Spleen (tissue), 11 donors: ENCODE measurements around the gene SAMD3. TPM values are rescaled to one million over a fixed set of nuclear protein-coding genes. Genes with fewer than 3 reads are reported as not detected.

Experiments
- DNase-seq: peaks from one replicate; pipeline ENCODE4 v3.0.0-alpha.2; 2020
- H3K27ac ChIP-seq, 8 donors: fragments of 200-600 bp; sonication (generic) in 7 of 8; 1 replicate in 4 of 8; 2 replicates in 4 of 8; pipeline versions ENCODE4 v1.5.0 to v1.8.0; 2016 to 2021; ENCODE audit warnings: inconsistent platforms in 4 of 8, mild to moderate bottlenecking in 4 of 8, moderate library complexity in 1 of 8
- H3K27me3 ChIP-seq, 7 donors: fragments of 200-600 bp; sonication (generic) in 6 of 7; replicated peaks in 1 of 7; 1 replicate in 4 of 7; 2 replicates in 3 of 7; pipeline versions ENCODE4 v1.5.0 to v1.8.0; 2016 to 2021; ENCODE audit warnings: inconsistent platforms in 3 of 7, mild to moderate bottlenecking in 1 of 7
- H3K36me3 ChIP-seq, 6 donors: fragments of 200-600 bp; sonication (generic) in 5 of 6; 1 replicate in 4 of 6; 2 replicates in 2 of 6; pipeline versions ENCODE4 v1.5.0 to v1.8.0; 2016 to 2021; ENCODE audit warnings: inconsistent platforms in 2 of 6
- H3K4me1 ChIP-seq, 6 donors: fragments of 200-600 bp; sonication (generic) in 5 of 6; 1 replicate in 3 of 6; 2 replicates in 3 of 6; pipeline versions ENCODE4 v1.5.0 to v1.8.0; 2016 to 2021; ENCODE audit warnings: inconsistent platforms in 3 of 6
- H3K4me3 ChIP-seq, 8 donors: fragments of 200-600 bp; sonication (generic) in 7 of 8; 1 replicate in 4 of 8; 2 replicates in 4 of 8; pipeline versions ENCODE4 v1.5.0 to v1.8.0; 2016 to 2021; ENCODE audit warnings: inconsistent platforms in 4 of 8, mild to moderate bottlenecking in 4 of 8, moderate library complexity in 2 of 8
- H3K9me3 ChIP-seq, 8 donors: fragments of 200-600 bp; sonication (generic) in 7 of 8; 1 replicate in 4 of 8; 2 replicates in 4 of 8; pipeline versions ENCODE4 v1.5.0 to v1.8.0; 2016 to 2021; ENCODE audit warnings: inconsistent platforms in 4 of 8
- POLR2A ChIP-seq, 3 donors: fragments of 450-650 bp; IDR thresholded peaks; one replicate each; pipeline ENCODE4 v1.5.1; 2017; ENCODE audit warnings: antibody characterized with exemption in 3 of 3, mild to moderate bottlenecking in 1 of 3
- POLR2AphosphoS5 ChIP-seq, 3 donors: sonication (generic); formaldehyde crosslinking; IDR thresholded peaks; one replicate each; pipeline ENCODE4 v1.5.1; 2017; ENCODE audit warnings: antibody characterized with exemption in 3 of 3
- WGBS, 5 donors: extraction: QIAGEN DNeasy Blood & Tissue Kit in 3 of 5; methylation state at CpG; one replicate each; pipeline versions ENCODE4 v1.1.5 to v1.1.7; 2013 to 2018; 5-methylcytosine and 5-hydroxymethylcytosine counted together
- intact Hi-C: fragments of 100-400 bp; cut with DNase I; formaldehyde crosslinking; loops from one replicate; pipeline ENCODE4 v1.15.0; 2023; ENCODE audit warnings: low total_unique reads
- polyA plus RNA-seq, 3 donors: library from polyadenylated mRNA; stranded (reverse); fragments of 200-250 nt; gene quantifications; one replicate each; pipeline ENCODE4 v1.2.1, GENCODE V29; 2013
- total RNA-seq, 7 donors: library from RNA; depleted of rRNA in 3 of 7; stranded (reverse); fragments of >200 nt in 3 of 7; fragmentation: NEBNext Ultra II Directional in 4 of 7; extraction: Animal tissue kit (Norgen Biotek cat#: 25700) in 4 of 7; gene quantifications; one replicate each; pipeline versions ENCODE4 v1.1.0 to v1.2.1, GENCODE V29; 2016 to 2021
- TF ChIP-seq, protein P1 (sequence below), 11 experiments: fragments of 200-600 bp in 7 of 11; fragments of 450-650 bp in 4 of 11; sonication (generic) in 4 of 11; IDR thresholded peaks in 8 of 11; conservative IDR thresholded peaks in 3 of 11; 1 replicate in 7 of 11; 2 replicates in 4 of 11; pipeline versions ENCODE4 v1.4.0 to v1.8.0; 2016 to 2021; ENCODE audit warnings: antibody characterized with exemption in 11 of 11, inconsistent platforms in 4 of 11, mild to moderate bottlenecking in 1 of 11
- donor health status: healthy with polysubstance abuse.
- donor health status: DM: no; HTN: no; CAD: no; lungs with moderate emphysema.
- donor health status: DM: no; HTN: no; CAD: no.
- donor health status: Bipolar disorder and iron deficiency.
- donor health status: healthy.
- donor health status: DM: no; HTN: no; CAD: no.
- donor health status: DM: yes; HTN: yes; CAD: no.

Gene SAMD3
- total and polyA plus RNA-seq, 10 donors: 2.1 to 31.4 (median 15.3) TPM

DNA sequence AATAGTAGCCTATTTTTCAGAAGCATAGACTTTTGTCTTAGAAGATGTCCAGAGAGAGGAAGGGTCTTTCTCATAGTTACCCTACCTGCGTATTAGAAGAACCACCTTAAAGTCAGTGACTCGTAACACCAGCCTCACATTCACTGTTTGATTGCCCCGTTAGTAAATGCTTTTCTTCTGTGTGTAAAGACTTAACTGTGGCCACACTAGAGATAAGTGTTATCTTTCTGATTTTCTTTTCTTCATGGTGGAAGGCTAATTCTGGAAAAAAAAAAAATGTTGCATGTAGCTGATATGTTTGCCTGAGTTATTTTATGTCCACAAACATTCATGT, 83.9 kb downstream of the SAMD3 start:
- intact Hi-C loops: no loop called here
- no peak for DNase-seq
- peaks cover 0 to 13% (median 0%) of the 10 kb centered on the region in 6 donors for H3K4me1 ChIP-seq
- peak overlapping the region in 2 of 8 donors; percentile 3 to 9 for H3K27ac ChIP-seq
- H3K4me3 ChIP-seq: no peak overlapping the region
- 74 to 88% (median 82%) methylated on average over 3 of the region's 3 CpGs for WGBS, 5 donors
- no peaks in the 10 kb centered on the region for H3K27me3 ChIP-seq
- H3K36me3 ChIP-seq: peaks cover 0 to 97% (median 25%) of the 10 kb centered on the region in 6 donors
- no peaks in the 10 kb centered on the region for H3K9me3 ChIP-seq
- TF ChIP-seq POLR2A (IDR thresholded peaks at IDR 0.05) (no peak), POLR2AphosphoS5 (IDR thresholded peaks at IDR 0.05) (no peak)
- TF ChIP-seq, protein P1, sequence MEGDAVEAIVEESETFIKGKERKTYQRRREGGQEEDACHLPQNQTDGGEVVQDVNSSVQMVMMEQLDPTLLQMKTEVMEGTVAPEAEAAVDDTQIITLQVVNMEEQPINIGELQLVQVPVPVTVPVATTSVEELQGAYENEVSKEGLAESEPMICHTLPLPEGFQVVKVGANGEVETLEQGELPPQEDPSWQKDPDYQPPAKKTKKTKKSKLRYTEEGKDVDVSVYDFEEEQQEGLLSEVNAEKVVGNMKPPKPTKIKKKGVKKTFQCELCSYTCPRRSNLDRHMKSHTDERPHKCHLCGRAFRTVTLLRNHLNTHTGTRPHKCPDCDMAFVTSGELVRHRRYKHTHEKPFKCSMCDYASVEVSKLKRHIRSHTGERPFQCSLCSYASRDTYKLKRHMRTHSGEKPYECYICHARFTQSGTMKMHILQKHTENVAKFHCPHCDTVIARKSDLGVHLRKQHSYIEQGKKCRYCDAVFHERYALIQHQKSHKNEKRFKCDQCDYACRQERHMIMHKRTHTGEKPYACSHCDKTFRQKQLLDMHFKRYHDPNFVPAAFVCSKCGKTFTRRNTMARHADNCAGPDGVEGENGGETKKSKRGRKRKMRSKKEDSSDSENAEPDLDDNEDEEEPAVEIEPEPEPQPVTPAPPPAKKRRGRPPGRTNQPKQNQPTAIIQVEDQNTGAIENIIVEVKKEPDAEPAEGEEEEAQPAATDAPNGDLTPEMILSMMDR (IDR thresholded peaks at IDR 0.05 in 8 of 11, conservative IDR thresholded peaks at IDR 0.05 in 3 of 11): no peak

DNA sequence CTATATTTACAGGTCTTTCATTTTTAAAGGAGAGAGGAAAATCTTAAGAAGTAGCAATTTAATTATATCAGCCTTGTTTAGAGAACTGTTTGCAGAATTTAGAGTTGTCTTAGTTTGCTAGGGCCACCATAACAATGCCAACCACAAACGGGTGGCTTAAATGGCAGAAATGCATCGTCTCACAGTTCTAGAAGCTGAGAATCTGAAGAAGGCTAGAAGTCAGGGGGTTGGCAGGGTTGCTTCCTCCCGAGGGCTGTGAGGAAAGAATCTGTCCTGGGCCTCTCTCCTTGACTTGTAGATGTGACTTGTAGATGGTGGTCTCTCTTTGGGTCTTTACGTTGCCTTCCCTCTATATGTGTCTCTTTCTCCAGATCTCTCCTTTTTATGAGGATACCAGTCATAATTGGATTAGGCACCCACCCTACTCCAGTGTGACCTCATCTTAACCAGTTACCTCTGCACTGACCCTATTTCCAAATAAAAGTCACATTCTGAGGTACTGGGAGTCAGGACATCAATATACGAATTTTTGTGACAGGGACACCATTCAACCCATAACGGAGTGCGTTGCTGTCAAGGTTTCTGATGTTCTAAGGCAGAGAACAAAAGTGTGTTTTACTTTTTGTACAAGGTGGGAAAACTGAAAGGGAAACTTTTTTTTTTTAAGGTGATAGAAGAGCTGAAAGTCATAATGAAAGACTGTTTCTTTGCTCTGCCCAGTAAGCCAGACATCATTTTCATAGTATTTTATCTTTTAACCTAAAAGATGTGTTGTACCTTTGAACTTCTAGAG, 84.4 kb downstream of the SAMD3 start:
- Histone ChIP-seq H3K27me3 (no peaks in the 10 kb centered on the region), H3K9me3 (no peaks in the 10 kb centered on the region), H3K27ac (peak overlapping the region in 4 of 8 donors; percentile 3 to 33 (median 20)), H3K4me3 (no peak overlapping the region), H3K36me3 (peaks cover 0 to 97% (median 26%) of the 10 kb centered on the region in 6 donors), H3K4me1 (peaks cover 0 to 18% (median 0%) of the 10 kb centered on the region in 6 donors)
- TF ChIP-seq POLR2AphosphoS5 (IDR thresholded peaks at IDR 0.05) (no peak), POLR2A (IDR thresholded peaks at IDR 0.05) (no peak)
- TF ChIP-seq, protein P1 (IDR thresholded peaks at IDR 0.05 in 8 of 11, conservative IDR thresholded peaks at IDR 0.05 in 3 of 11): no peak
- 66 to 86% (median 72%) methylated on average over 7 of the region's 7 CpGs for WGBS, 5 donors
- no peak for DNase-seq
- intact Hi-C loops: no loop called here

- no peak for DNase-seq
- intact Hi-C loops: no loop called here
- TF ChIP-seq POLR2AphosphoS5 (IDR thresholded peaks at IDR 0.05) (no peak), POLR2A (IDR thresholded peaks at IDR 0.05) (no peak)
- TF ChIP-seq, protein P1 (IDR thresholded peaks at IDR 0.05 in 8 of 11, conservative IDR thresholded peaks at IDR 0.05 in 3 of 11): no peak
- Histone ChIP-seq H3K27me3 (no peaks in the 10 kb centered on the region), H3K27ac (no peak overlapping the region), H3K9me3 (no peaks in the 10 kb centered on the region), H3K4me3 (no peak overlapping the region), H3K36me3 (peaks cover 0 to 83% (median 23%) of the 10 kb centered on the region in 6 donors), H3K4me1 (peaks cover 0 to 33% (median 4%) of the 10 kb centered on the region in 6 donors)
- WGBS, 5 donors: 89 to 97% (median 93%) methylated on average over 2 of the region's 2 CpGs
Measured at GRCh38 chr6:130136798-130137197, 86.0 kb downstream of the SAMD3 start.

GRCh38 chr6:130134582-130134981, 88.2 kb downstream of the SAMD3 start:
- Histone ChIP-seq H3K36me3 (peaks cover 0 to 63% (median 18%) of the 10 kb centered on the region in 6 donors), H3K4me3 (no peak overlapping the region), H3K27ac (peak overlapping the region in 1 of 8 donors; percentile 32), H3K27me3 (no peaks in the 10 kb centered on the region), H3K9me3 (no peaks in the 10 kb centered on the region), H3K4me1 (peaks cover 0 to 33% (median 5%) of the 10 kb centered on the region in 6 donors)
- TF ChIP-seq POLR2AphosphoS5 (IDR thresholded peaks at IDR 0.05) (no peak), POLR2A (IDR thresholded peaks at IDR 0.05) (no peak)
- TF ChIP-seq, protein P1 (IDR thresholded peaks at IDR 0.05 in 8 of 11, conservative IDR thresholded peaks at IDR 0.05 in 3 of 11): no peak
- 58 to 90% (median 85%) methylated on average over 2 of the region's 2 CpGs for WGBS, 5 donors
- intact Hi-C loops: no loop called here
- no peak for DNase-seq
